ENCODE data around the gene TRAPPC14.
A peak's percentile ranks its signal among the peaks of the same experiment; 100 is the strongest.

TRAPPC14 gene

GRCh38 chr7:100173806-100174495 lies 15.4 kb upstream of the TRAPPC14 start:
- DNase-seq, result no peak

- DNase-seq, result no peak
Observed at GRCh38 chr7:100171840-100172239, 13.3 kb upstream of the TRAPPC14 start.

DNA sequence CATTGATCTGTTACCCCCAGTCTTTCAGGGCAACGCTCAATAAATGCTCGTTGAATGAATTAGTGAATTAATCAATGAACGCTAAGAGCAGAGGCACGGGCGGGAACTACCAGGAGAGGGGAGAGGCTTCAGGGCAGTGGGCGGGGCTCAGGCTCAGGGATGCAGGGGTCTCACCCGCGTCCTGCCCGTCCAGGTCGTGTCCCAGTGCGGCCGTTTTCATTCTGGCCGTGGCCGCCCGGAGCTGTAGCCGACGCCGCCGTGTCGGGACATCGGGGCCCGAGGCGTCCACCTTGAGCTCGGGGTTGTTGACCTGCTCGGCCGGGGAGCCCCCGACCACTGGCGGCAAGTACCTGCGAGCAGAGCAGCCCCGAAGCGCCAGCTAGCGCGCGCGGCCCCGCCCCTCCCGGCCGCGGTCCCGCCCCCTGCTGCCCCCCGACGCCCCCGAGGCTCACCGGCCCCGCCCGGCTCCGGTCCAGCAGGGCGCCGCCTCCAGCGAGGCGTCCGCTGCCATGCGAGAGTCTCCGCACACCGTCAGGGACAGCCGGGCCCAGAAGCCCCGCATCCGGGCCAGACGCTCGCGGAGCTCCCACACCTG lies 12.7 kb upstream of the TRAPPC14 start:
- DNase-seq, result peak in 1 of 5 experiments; percentile 32

GRCh38 chr7:100170101-100170897 lies 11.8 kb upstream of the TRAPPC14 start:
- DNase-seq, result no peak

GRCh38 chr7:100169147-100169850 lies 10.8 kb upstream of the TRAPPC14 start:
- DNase-seq, result no peak

- DNase-seq, result no peak
Observed at GRCh38 chr7:100167912-100168323, 9.4 kb upstream of the TRAPPC14 start.

DNA sequence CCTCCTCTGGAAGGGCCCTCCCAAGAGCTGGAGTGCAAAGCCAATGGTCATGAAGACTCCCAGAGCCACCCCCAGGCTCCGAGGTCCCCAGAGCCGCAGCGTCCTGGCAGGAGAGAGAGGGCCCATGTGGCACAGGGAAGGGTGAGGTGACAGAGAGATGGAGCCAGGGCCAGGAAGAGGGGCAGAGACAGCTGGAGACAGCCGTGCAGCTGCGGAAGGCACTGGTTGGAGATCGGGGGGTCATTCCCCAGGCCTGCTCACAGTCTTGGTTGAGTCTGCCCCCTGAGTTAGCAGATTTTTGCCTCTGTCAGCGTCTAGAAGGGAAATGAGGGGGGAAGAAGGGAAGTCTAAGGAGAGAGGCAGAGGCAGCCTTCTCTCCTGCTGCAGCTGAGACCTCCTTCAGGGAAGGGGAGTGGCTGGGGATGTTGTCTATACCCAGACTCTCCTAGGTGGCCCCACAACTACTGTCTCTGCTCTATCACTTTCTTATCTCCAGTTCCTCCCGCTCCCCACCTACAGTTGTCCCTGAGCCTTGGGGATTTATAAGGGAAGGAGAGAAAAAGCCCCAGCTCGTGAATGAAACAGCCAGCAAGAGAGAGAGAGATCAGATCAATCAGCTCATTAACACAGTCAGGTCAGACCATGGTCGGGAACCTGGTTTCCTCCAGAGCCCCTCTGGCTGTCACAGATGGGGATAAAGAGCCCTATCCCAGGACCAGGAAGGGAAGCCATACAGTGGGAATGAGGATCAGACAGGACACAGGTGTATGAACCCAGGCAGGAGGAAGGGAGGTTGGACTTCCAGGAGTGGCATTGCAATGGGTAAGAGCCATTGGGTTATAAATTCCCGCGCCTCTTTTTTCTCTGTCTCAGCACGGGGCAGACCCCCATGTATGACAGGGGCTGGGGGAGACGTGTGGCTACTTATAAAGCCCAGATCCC lies 8.7 kb upstream of the TRAPPC14 start:
- no peak for DNase-seq

DNA sequence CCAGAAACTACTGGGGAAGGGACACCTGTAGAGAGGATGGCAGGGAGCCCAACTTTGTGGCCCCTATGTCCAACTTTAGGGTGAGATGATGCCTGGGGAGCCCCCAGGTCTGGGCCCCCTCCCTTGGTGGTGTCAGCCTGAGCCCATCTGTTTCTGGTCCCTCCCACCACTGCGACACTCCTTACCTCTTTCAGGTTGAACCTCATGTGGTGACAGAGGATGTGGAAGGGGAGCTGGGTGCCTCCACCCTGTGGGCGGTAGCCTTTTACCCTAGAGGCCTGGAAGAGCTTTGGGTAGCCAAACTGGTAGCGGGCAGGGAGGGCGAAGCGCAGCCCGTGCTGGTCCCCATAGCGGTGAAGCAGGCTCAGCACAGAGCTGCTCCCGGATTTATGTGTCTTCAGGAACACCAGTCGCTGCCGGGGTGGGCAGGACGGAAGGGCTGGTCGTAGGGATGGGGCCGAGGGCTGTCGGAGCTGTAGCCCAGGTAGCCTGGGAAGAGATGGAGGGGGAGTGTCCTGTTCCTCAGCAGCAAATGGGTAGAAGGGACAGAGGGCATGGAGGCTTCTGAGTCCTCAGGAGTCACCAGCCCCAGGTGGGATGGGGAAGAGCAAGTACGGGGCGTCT lies 7.9 kb upstream of the TRAPPC14 start:
- peak in 1 of 5 experiments; percentile 58 for DNase-seq

DNA sequence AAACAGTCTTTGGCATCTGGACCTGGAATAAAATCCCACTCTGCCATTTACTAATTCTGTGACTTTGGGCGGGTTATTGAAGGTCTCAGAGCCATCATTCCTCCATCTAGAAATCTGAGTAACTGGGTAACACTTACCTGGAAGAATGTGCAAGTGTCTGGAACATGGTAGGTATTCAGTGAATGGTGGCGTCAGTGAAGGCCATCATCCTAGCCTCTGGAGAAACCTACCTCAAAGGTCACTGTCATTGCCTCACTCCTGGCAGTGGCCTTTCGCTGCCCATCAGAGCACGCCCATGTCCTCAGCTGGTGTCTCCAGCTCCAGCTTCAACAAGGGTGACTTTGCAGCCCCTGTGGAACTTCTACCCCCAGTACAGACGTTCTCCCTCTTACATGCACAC lies 5.3 kb upstream of the TRAPPC14 start:
- DNase-seq, result no peak

- no peak for DNase-seq
Observed at GRCh38 chr7:100163006-100163531, 4.5 kb upstream of the TRAPPC14 start.

DNA sequence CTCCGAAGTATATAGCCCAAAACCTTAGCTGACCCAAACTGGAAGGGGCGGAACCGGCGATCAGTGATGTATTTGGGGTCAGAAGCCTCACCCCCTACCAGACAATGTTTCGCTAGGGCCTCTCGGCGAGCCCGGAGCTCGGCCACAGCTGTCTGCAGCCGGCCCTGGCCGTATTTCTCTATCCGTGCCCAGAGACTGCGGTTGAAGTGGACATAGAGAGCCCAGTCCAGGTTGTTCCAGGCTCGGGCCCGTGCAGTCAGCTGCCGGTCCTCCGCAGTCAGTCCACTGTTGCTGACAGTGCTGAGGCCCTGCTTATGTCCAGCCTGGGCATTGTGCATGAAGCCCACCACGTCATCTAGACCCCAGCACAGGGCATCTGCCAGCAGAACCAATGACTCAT lies 1.5 kb upstream of the TRAPPC14 start:
- no peak for DNase-seq

DNA sequence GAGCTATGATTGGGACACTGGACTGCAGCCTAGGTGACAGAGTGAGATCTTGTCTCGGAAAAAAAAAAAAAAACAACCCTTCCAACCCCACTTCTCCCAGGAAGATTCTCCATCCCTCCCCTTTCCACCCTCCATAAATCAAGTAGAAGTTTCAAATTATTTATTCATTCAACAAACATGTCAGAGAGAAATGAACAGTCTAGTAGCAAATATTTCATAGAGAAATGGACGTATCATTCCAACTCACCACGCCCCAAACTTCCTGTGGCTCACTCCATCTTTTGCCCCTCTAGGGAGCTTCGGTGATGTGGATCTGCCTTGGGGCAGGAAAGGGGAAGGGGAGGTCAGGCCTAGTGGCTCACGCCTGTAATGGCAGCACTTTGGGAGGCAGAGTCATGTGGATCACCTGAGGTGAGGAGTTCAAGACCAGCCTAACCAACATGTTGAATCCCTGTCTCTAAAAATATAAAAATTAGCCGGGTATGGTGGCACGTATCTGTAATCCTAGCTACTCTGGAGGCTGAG lies 638 bp upstream of the TRAPPC14 start:
- DNase-seq, result no peak

- DNase-seq, result no peak
Observed at GRCh38 chr7:100157334-100158228, 942 bp downstream of the TRAPPC14 start.

- no peak for DNase-seq
Observed at GRCh38 chr7:100157069-100157333, 1.5 kb downstream of the TRAPPC14 start.

- DNase-seq, result peak in 1 of 5 experiments; percentile 32
Observed at GRCh38 chr7:100156331-100157068, 2.0 kb downstream of the TRAPPC14 start.

- DNase-seq, result no peak
Observed at GRCh38 chr7:100155553-100156317, 2.8 kb downstream of the TRAPPC14 start.

DNA sequence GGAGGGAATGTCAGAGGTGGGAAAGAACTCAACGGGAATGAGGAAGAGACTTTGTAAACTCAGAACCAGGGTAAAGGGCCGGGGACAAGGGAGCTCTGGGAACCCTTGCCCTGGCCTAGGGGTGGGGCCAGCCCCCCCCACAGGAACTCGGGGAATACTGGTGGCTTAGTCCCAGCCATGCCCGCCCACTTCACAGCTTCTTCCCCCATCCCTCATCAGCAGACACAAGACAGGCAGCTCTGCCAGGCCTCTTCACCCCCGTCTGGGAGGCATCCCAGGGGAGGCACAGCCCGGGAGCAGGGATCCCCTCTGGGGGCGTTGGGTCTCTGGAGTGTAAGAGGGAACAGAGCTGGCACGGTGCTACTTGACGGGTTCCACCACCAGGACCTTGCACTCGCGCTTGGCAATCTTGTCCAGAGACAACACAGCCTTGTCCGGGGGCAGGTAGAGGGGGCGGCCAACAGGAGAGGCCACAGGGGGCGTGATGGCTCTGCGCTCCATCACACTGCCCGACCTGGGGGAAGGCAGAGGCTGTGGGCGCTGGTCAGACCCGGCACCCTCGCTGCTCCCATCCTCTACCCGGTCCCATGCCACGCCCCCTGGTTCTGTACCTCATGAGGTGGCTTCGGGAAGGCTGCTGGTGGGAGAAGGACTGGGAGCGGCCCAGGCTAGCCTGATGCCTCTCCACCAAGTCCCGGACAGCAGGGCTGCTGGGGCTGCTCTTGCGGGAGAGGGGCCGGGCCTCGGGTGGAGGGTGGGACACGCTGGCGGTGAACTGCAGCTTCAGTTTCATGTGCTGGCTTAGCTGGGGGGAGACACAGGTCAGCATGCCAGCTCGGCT lies 3.7 kb downstream of the TRAPPC14 start:
- DNase-seq, result no peak

Measured in T-helper 2 cell (primary cell).